ENCODE measurements around the gene IGSF9B. TPM values are rescaled to one million over a fixed set of nuclear protein-coding genes. Genes with fewer than 3 reads are reported as not detected.
A peak's percentile ranks its signal among the peaks of the same experiment; 100 is the strongest.

IGSF9B gene
- total RNA-seq, 2 experiments from 2014 or later = 96.3 to 118 TPM

GRCh38 chr11:133935551-133935910 is 21.2 kb downstream of the IGSF9B start:
- Mint-ChIP-seq H3K4me1 (ENCODE audit: low read depth) (peaks cover 20% of the 10 kb centered on the region), H3K9me3 (ENCODE audit: insufficient read depth) (no peaks in the 10 kb centered on the region), H3K4me3 (no peak overlapping the region), H3K36me3 (ENCODE audit: low read depth) (peaks cover 66% of the 10 kb centered on the region), H3K27me3 (ENCODE audit: low read depth) (no peaks in the 10 kb centered on the region), H3K27ac (peak overlapping the region; percentile 43)
- POLR2A ChIA-PET = no interaction called here
- no peak for DNase-seq
- CTCF ChIA-PET = no interaction called here
- no peak for ATAC-seq

- no peak for DNase-seq
- ChIA-PET POLR2A (no interaction called here), CTCF (interaction anchor here (1.3 kb wide), 1 partner anchor 93 kb away, joined by 3 read pairs; no protein-coding TSS in a partner anchor)
- Mint-ChIP-seq H3K27me3 (ENCODE audit: low read depth) (no peaks in the 10 kb centered on the region), H3K36me3 (ENCODE audit: low read depth) (peaks cover 64% of the 10 kb centered on the region), H3K4me3 (no peak overlapping the region), H3K27ac (peak overlapping the region; percentile 60), H3K9me3 (ENCODE audit: insufficient read depth) (no peaks in the 10 kb centered on the region), H3K4me1 (ENCODE audit: low read depth) (peaks cover 19% of the 10 kb centered on the region)
- no peak for ATAC-seq
Observed at GRCh38 chr11:133934599-133935550, 21.9 kb downstream of the IGSF9B start.

- DNase-seq (no peak), ATAC-seq (no peak)
- Mint-ChIP-seq H3K4me1 (ENCODE audit: low read depth) (peaks cover 20% of the 10 kb centered on the region), H3K27me3 (ENCODE audit: low read depth) (no peaks in the 10 kb centered on the region), H3K4me3 (no peak overlapping the region), H3K27ac (no peak overlapping the region), H3K36me3 (ENCODE audit: low read depth) (peaks cover 64% of the 10 kb centered on the region), H3K9me3 (ENCODE audit: insufficient read depth) (no peaks in the 10 kb centered on the region)
- POLR2A ChIA-PET = no interaction called here
- CTCF ChIA-PET = interaction anchor here (1.3 kb wide), 1 partner anchor 94 kb away, joined by 3 read pairs; no protein-coding TSS in a partner anchor
Observed at GRCh38 chr11:133934096-133934495, 22.7 kb downstream of the IGSF9B start.

- Mint-ChIP-seq H3K4me1 (ENCODE audit: low read depth) (peaks cover 38% of the 10 kb centered on the region), H3K9me3 (ENCODE audit: insufficient read depth) (no peaks in the 10 kb centered on the region), H3K27me3 (ENCODE audit: low read depth) (no peaks in the 10 kb centered on the region), H3K4me3 (no peak overlapping the region), H3K36me3 (ENCODE audit: low read depth) (peaks cover 53% of the 10 kb centered on the region), H3K27ac (no peak overlapping the region)
- CTCF ChIA-PET = no interaction called here
- DNase-seq = no peak
- no peak for ATAC-seq
- POLR2A ChIA-PET = interaction anchor here (0.6 kb wide), 1 partner anchor 219 kb away, joined by 3 read pairs; no protein-coding TSS in a partner anchor
Observed at GRCh38 chr11:133931449-133932060, 25.2 kb downstream of the IGSF9B start.

GRCh38 chr11:133930767-133931448 is 25.9 kb downstream of the IGSF9B start:
- H3K9me3 Mint-ChIP-seq (ENCODE audit: insufficient read depth) = no peaks in the 10 kb centered on the region
- peak overlapping the region; percentile 87 for H3K27ac Mint-ChIP-seq
- peaks cover 56% of the 10 kb centered on the region for H3K36me3 Mint-ChIP-seq (ENCODE audit: low read depth)
- CTCF ChIA-PET = no interaction called here
- H3K27me3 Mint-ChIP-seq (ENCODE audit: low read depth) = no peaks in the 10 kb centered on the region
- ATAC-seq (no peak), DNase-seq (no peak)
- H3K4me1 Mint-ChIP-seq (ENCODE audit: low read depth) = peaks cover 38% of the 10 kb centered on the region
- POLR2A ChIA-PET = no interaction called here
- no peak overlapping the region for H3K4me3 Mint-ChIP-seq

GRCh38 chr11:133930053-133930766 is 26.6 kb downstream of the IGSF9B start:
- ATAC-seq (no peak), DNase-seq (no peak)
- no peaks in the 10 kb centered on the region for H3K27me3 Mint-ChIP-seq (ENCODE audit: low read depth)
- no peaks in the 10 kb centered on the region for H3K9me3 Mint-ChIP-seq (ENCODE audit: insufficient read depth)
- H3K4me3 Mint-ChIP-seq = no peak overlapping the region
- ChIA-PET CTCF (no interaction called here), POLR2A (no interaction called here)
- H3K36me3 Mint-ChIP-seq (ENCODE audit: low read depth) = peaks cover 56% of the 10 kb centered on the region
- peak overlapping the region; percentile 87 for H3K27ac Mint-ChIP-seq
- H3K4me1 Mint-ChIP-seq (ENCODE audit: low read depth) = peaks cover 38% of the 10 kb centered on the region

GRCh38 chr11:133929401-133930052 is 27.2 kb downstream of the IGSF9B start:
- DNase-seq (no peak), ATAC-seq (no peak)
- Mint-ChIP-seq H3K36me3 (ENCODE audit: low read depth) (peaks cover 51% of the 10 kb centered on the region), H3K27me3 (ENCODE audit: low read depth) (no peaks in the 10 kb centered on the region), H3K4me1 (ENCODE audit: low read depth) (peaks cover 38% of the 10 kb centered on the region), H3K4me3 (no peak overlapping the region), H3K9me3 (ENCODE audit: insufficient read depth) (no peaks in the 10 kb centered on the region), H3K27ac (peak overlapping the region; percentile 87)
- CTCF ChIA-PET = no interaction called here
- POLR2A ChIA-PET = no interaction called here

- POLR2A ChIA-PET = interaction anchor here (0.6 to 1.4 kb wide), 6 partner anchors 13 to 223 kb away, joined by 3 to 6 read pairs (median 4); no protein-coding TSS in a partner anchor
- H3K27me3 Mint-ChIP-seq (ENCODE audit: low read depth) = no peaks in the 10 kb centered on the region
Observed at GRCh38 chr11:133928628-133929059, 28.1 kb downstream of the IGSF9B start.

GRCh38 chr11:133927690-133928627 is 28.8 kb downstream of the IGSF9B start:
- Mint-ChIP-seq H3K9me3 (ENCODE audit: insufficient read depth) (no peaks in the 10 kb centered on the region), H3K4me3 (peak overlapping the region; percentile 61), H3K36me3 (ENCODE audit: low read depth) (peaks cover 53% of the 10 kb centered on the region), H3K4me1 (ENCODE audit: low read depth) (peaks cover 35% of the 10 kb centered on the region), H3K27me3 (ENCODE audit: low read depth) (no peaks in the 10 kb centered on the region), H3K27ac (peak overlapping the region; percentile 87)
- CTCF ChIA-PET = interaction anchor here (0.6 to 2.8 kb wide), 39 partner anchors 10 to 321 kb away, joined by 3 to 49 read pairs (median 4); partner anchors contain the start of genes IGSF9B, JAM3, NCAPD3 and VPS26B
- POLR2A ChIA-PET = interaction anchor here (0.6 to 1.4 kb wide), 7 partner anchors 13 to 224 kb away, joined by 3 to 6 read pairs (median 3); no protein-coding TSS in a partner anchor
- DNase-seq = peak; percentile 77
- ATAC-seq = peak; percentile 84

More at GRCh38 chr11:133928628-133929059, 28.1 kb downstream of the IGSF9B start:
- H3K9me3 Mint-ChIP-seq (ENCODE audit: insufficient read depth) = no peaks in the 10 kb centered on the region
- ATAC-seq = peak; percentile 72
- peaks cover 51% of the 10 kb centered on the region for H3K36me3 Mint-ChIP-seq (ENCODE audit: low read depth)
- peaks cover 36% of the 10 kb centered on the region for H3K4me1 Mint-ChIP-seq (ENCODE audit: low read depth)
- peak; percentile 80 for DNase-seq
- peak overlapping the region; percentile 87 for H3K27ac Mint-ChIP-seq
- CTCF ChIA-PET = interaction anchor here (0.7 to 2.8 kb wide), 27 partner anchors 10 to 296 kb away, joined by 3 to 49 read pairs (median 9); partner anchors contain the start of genes IGSF9B, JAM3, NCAPD3 and VPS26B
- H3K4me3 Mint-ChIP-seq = peak overlapping the region; percentile 61

Data from activated CD8-positive, alpha-beta T cell treated with anti-CD3 and anti-CD28 coated beads, Interleukin-2, amount 10 ng/mL, durations not matched to agents 7 days and 5 days (primary cell).